Measurements from ENCODE around the gene ARHGAP33. TPM values are rescaled to one million over a fixed set of nuclear protein-coding genes. Genes with fewer than 3 reads are reported as not detected.
A peak's percentile ranks its signal among the peaks of the same experiment; 100 is the strongest.

The ARHGAP33 gene
- 10.3 TPM for polyA plus RNA-seq (2013, experiment 1 of 2)
- polyA plus RNA-seq (2013, experiment 2 of 2): 9.8 TPM

GRCh38 chr19:35775298-35776101 is at the start of gene ARHGAP33:
Gene ARHGAP33 (plus strand): TSS chr19:35775564. CDS start chr19:35775659, 95 bp downstream.
- H3K4me3 ChIP-seq (ENCODE audit: low read length): peak within 1 kb of the TSS; percentile 47
- no peak within 1 kb of the TSS for H4K8ac ChIP-seq (ENCODE audit: low read depth, low read length)
- H3K79me2 ChIP-seq (ENCODE audit: control insufficient read depth, insufficient read depth, low read length): no peaks in the 10 kb centered on the region
- H3K23ac ChIP-seq (ENCODE audit: low read length): no peak within 1 kb of the TSS
- no peak within 1 kb of the TSS for H2BK120ac ChIP-seq (ENCODE audit: low read depth, low read length)
- H2BK5ac ChIP-seq (ENCODE audit: low read length): no peak within 1 kb of the TSS
- no peak within 1 kb of the TSS for H4K5ac ChIP-seq (ENCODE audit: low read length)
- no peak within 1 kb of the TSS for H3K4ac ChIP-seq (ENCODE audit: low read depth, low read length)
- peak within 1 kb of the TSS; percentile 19 for H3K4me2 ChIP-seq (ENCODE audit: low read length)
- peak within 1 kb of the TSS; percentile 78 for H3K56ac ChIP-seq (ENCODE audit: low read length)
- no peaks in the 10 kb centered on the region for H3K27me3 ChIP-seq (ENCODE audit: insufficient read depth, low read length, poor library complexity)
- no peaks in the 10 kb centered on the region for H3K79me1 ChIP-seq (ENCODE audit: low read length)
- H3K18ac ChIP-seq (ENCODE audit: low read length): peak within 1 kb of the TSS; percentile 13
- no peaks in the 10 kb centered on the region for H3K36me3 ChIP-seq (ENCODE audit: control insufficient read depth, insufficient read depth, low read length)
- peak; percentile 97 for DNase-seq
- H2BK15ac ChIP-seq (replicated peaks; ENCODE audit: low read depth): no peak within 1 kb of the TSS
- no peak within 1 kb of the TSS for H2AK5ac ChIP-seq (ENCODE audit: low read length)
- no CpG with 5 or more reads among the region's 82 CpGs for WGBS (ENCODE audit: extremely low coverage, insufficient coverage, low lambda C conversion rate)
- H3K27ac ChIP-seq (ENCODE audit: low read depth, low read length): no peak within 1 kb of the TSS
- H3K4me1 ChIP-seq (ENCODE audit: control insufficient read depth, low read depth, low read length): peaks cover 8% of the 10 kb centered on the region
- peak within 1 kb of the TSS; percentile 53 for H3K9ac ChIP-seq (ENCODE audit: low read length)

GRCh38 chr19:35727053-35727955 is 48.1 kb upstream of the ARHGAP33 start:
- H4K5ac ChIP-seq (ENCODE audit: low read length): no peak overlapping the region
- no CpG with 5 or more reads among the region's 25 CpGs for WGBS (ENCODE audit: extremely low coverage, insufficient coverage, low lambda C conversion rate)
- H3K18ac ChIP-seq (ENCODE audit: low read length): no peak overlapping the region

GRCh38 chr19:35727956-35728706 is 47.2 kb upstream of the ARHGAP33 start:
- H3K4me1 ChIP-seq (ENCODE audit: control insufficient read depth, low read depth, low read length): no peaks in the 10 kb centered on the region
- H3K27ac ChIP-seq (ENCODE audit: low read depth, low read length): no peak overlapping the region
- H3K4me2 ChIP-seq (ENCODE audit: low read length): no peak overlapping the region
- no peak overlapping the region for H3K23ac ChIP-seq (ENCODE audit: low read length)
- no peak overlapping the region for H4K8ac ChIP-seq (ENCODE audit: low read depth, low read length)
- no peak overlapping the region for H3K18ac ChIP-seq (ENCODE audit: low read length)
- H3K4me3 ChIP-seq (ENCODE audit: low read length): no peak overlapping the region
- no CpG with 5 or more reads among the region's 19 CpGs for WGBS (ENCODE audit: extremely low coverage, insufficient coverage, low lambda C conversion rate)
- no peak overlapping the region for H4K5ac ChIP-seq (ENCODE audit: low read length)
- H2BK120ac ChIP-seq (ENCODE audit: low read depth, low read length): no peak overlapping the region
- no peak for DNase-seq
- H3K9ac ChIP-seq (ENCODE audit: low read length): no peak overlapping the region
- H2AK5ac ChIP-seq (ENCODE audit: low read length): no peak overlapping the region
- no peak overlapping the region for H2BK15ac ChIP-seq (replicated peaks; ENCODE audit: low read depth)
- H3K79me2 ChIP-seq (ENCODE audit: control insufficient read depth, insufficient read depth, low read length): no peaks in the 10 kb centered on the region
- no peaks in the 10 kb centered on the region for H3K79me1 ChIP-seq (ENCODE audit: low read length)
- H2BK5ac ChIP-seq (ENCODE audit: low read length): no peak overlapping the region
- no peaks in the 10 kb centered on the region for H3K27me3 ChIP-seq (ENCODE audit: insufficient read depth, low read length, poor library complexity)
- H3K36me3 ChIP-seq (ENCODE audit: control insufficient read depth, insufficient read depth, low read length): peaks cover 26% of the 10 kb centered on the region
- H3K4ac ChIP-seq (ENCODE audit: low read depth, low read length): no peak overlapping the region
- no peak overlapping the region for H3K56ac ChIP-seq (ENCODE audit: low read length)

More at GRCh38 chr19:35727053-35727955, 48.1 kb upstream of the ARHGAP33 start:
- DNase-seq: no peak
- no peaks in the 10 kb centered on the region for H3K79me2 ChIP-seq (ENCODE audit: control insufficient read depth, insufficient read depth, low read length)
- no peak overlapping the region for H2BK15ac ChIP-seq (replicated peaks; ENCODE audit: low read depth)
- no peak overlapping the region for H3K9ac ChIP-seq (ENCODE audit: low read length)
- H2BK5ac ChIP-seq (ENCODE audit: low read length): no peak overlapping the region
- H3K4me1 ChIP-seq (ENCODE audit: control insufficient read depth, low read depth, low read length): no peaks in the 10 kb centered on the region
- no peak overlapping the region for H3K4ac ChIP-seq (ENCODE audit: low read depth, low read length)
- H4K8ac ChIP-seq (ENCODE audit: low read depth, low read length): no peak overlapping the region
- no peak overlapping the region for H3K27ac ChIP-seq (ENCODE audit: low read depth, low read length)
- H3K79me1 ChIP-seq (ENCODE audit: low read length): no peaks in the 10 kb centered on the region
- H3K23ac ChIP-seq (ENCODE audit: low read length): no peak overlapping the region
- H3K4me2 ChIP-seq (ENCODE audit: low read length): no peak overlapping the region
- no peak overlapping the region for H2BK120ac ChIP-seq (ENCODE audit: low read depth, low read length)
- H3K56ac ChIP-seq (ENCODE audit: low read length): no peak overlapping the region
- H3K4me3 ChIP-seq (ENCODE audit: low read length): no peak overlapping the region
- no peaks in the 10 kb centered on the region for H3K27me3 ChIP-seq (ENCODE audit: insufficient read depth, low read length, poor library complexity)
- peaks cover 31% of the 10 kb centered on the region for H3K36me3 ChIP-seq (ENCODE audit: control insufficient read depth, insufficient read depth, low read length)
- no peak overlapping the region for H2AK5ac ChIP-seq (ENCODE audit: low read length)

GRCh38 chr19:35729021-35729420 is 46.3 kb upstream of the ARHGAP33 start:
- no peak overlapping the region for H2BK120ac ChIP-seq (ENCODE audit: low read depth, low read length)
- no peak overlapping the region for H3K18ac ChIP-seq (ENCODE audit: low read length)
- no peaks in the 10 kb centered on the region for H3K4me1 ChIP-seq (ENCODE audit: control insufficient read depth, low read depth, low read length)
- no CpG with 5 or more reads among the region's 18 CpGs for WGBS (ENCODE audit: extremely low coverage, insufficient coverage, low lambda C conversion rate)
- no peak overlapping the region for H4K8ac ChIP-seq (ENCODE audit: low read depth, low read length)
- no peak overlapping the region for H2BK15ac ChIP-seq (replicated peaks; ENCODE audit: low read depth)
- H3K4ac ChIP-seq (ENCODE audit: low read depth, low read length): no peak overlapping the region
- H3K23ac ChIP-seq (ENCODE audit: low read length): no peak overlapping the region
- H3K79me1 ChIP-seq (ENCODE audit: low read length): no peaks in the 10 kb centered on the region
- H3K9ac ChIP-seq (ENCODE audit: low read length): no peak overlapping the region
- H3K4me3 ChIP-seq (ENCODE audit: low read length): no peak overlapping the region
- H4K5ac ChIP-seq (ENCODE audit: low read length): no peak overlapping the region
- no peak overlapping the region for H2BK5ac ChIP-seq (ENCODE audit: low read length)
- H3K36me3 ChIP-seq (ENCODE audit: control insufficient read depth, insufficient read depth, low read length): peaks cover 26% of the 10 kb centered on the region
- H2AK5ac ChIP-seq (ENCODE audit: low read length): no peak overlapping the region
- no peaks in the 10 kb centered on the region for H3K27me3 ChIP-seq (ENCODE audit: insufficient read depth, low read length, poor library complexity)
- H3K79me2 ChIP-seq (ENCODE audit: control insufficient read depth, insufficient read depth, low read length): no peaks in the 10 kb centered on the region
- H3K27ac ChIP-seq (ENCODE audit: low read depth, low read length): no peak overlapping the region
- no peak overlapping the region for H3K56ac ChIP-seq (ENCODE audit: low read length)
- DNase-seq: no peak
- H3K4me2 ChIP-seq (ENCODE audit: low read length): no peak overlapping the region

- Histone ChIP-seq H3K27ac (ENCODE audit: low read depth, low read length) (no peak overlapping the region), H3K79me1 (ENCODE audit: low read length) (no peaks in the 10 kb centered on the region), H3K36me3 (ENCODE audit: control insufficient read depth, insufficient read depth, low read length) (peaks cover 25% of the 10 kb centered on the region), H4K5ac (ENCODE audit: low read length) (no peak overlapping the region), H3K9ac (ENCODE audit: low read length) (no peak overlapping the region), H3K4me1 (ENCODE audit: control insufficient read depth, low read depth, low read length) (no peaks in the 10 kb centered on the region), H2BK15ac (replicated peaks; ENCODE audit: low read depth) (no peak overlapping the region), H3K79me2 (ENCODE audit: control insufficient read depth, insufficient read depth, low read length) (no peaks in the 10 kb centered on the region), H3K18ac (ENCODE audit: low read length) (no peak overlapping the region), H2AK5ac (ENCODE audit: low read length) (no peak overlapping the region), H4K8ac (ENCODE audit: low read depth, low read length) (no peak overlapping the region), H3K4me2 (ENCODE audit: low read length) (no peak overlapping the region), H3K27me3 (ENCODE audit: insufficient read depth, low read length, poor library complexity) (no peaks in the 10 kb centered on the region), H2BK120ac (ENCODE audit: low read depth, low read length) (no peak overlapping the region), H3K4me3 (ENCODE audit: low read length) (no peak overlapping the region), H3K23ac (ENCODE audit: low read length) (no peak overlapping the region), H3K56ac (ENCODE audit: low read length) (no peak overlapping the region), H2BK5ac (ENCODE audit: low read length) (no peak overlapping the region), H3K4ac (ENCODE audit: low read depth, low read length) (no peak overlapping the region)
- no CpG with 5 or more reads among the region's 11 CpGs for WGBS (ENCODE audit: extremely low coverage, insufficient coverage, low lambda C conversion rate)
- DNase-seq: no peak
Measured at GRCh38 chr19:35729763-35730162, 45.6 kb upstream of the ARHGAP33 start.
